ENCODE measurements around the gene EPS8.

EPS8 gene

DNA sequence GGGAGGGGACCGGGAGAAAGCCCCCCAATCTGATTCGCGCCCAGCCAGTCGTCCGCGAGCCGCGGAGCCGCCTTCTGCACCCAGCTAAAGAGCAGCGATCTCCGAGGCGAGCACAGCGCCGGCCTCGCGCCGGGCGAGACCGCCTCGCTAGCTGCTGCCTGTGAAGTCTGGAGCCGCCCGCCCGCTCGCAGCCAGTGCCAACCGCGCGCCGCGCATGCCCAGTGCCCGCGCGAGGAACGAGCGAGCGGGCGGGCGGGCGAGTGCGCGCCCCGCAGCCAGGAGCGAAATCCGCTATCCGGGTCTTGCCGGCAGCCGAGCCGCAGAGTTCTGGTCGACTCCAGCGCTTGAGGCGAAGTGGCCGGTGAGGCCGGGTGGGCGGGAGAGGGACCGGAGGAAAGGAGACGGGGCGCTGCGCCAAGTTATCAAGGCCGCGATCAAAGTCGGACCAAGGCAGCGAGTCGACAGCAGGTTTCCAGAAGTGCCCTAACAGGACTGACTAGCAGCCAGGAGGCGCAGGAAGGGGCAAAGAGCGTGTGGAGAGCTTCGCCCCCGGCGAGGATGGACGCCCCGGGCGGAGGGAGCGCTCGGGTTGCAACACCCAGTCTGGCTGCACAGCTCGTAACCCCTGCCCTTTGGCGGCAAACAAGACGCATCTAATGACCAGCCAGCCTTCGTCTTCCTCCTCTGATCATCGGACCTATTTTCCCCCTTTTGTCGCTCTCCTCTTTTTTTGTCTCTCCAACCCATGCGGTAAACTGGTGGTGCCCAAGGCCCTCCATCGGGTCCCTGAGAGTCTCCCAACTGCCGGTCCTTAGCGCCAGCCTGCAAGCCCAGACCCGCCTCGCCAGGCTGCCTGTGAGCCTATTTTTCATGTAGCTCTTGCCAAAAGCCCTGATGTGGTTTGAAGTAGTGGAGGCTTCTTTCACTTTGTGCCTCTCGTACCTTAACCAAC lies at the start of gene EPS8:
Gene EPS8, minus strand, starts transcription at position 169 of the 952 bp plus-strand sequence. CDS start 106,437 bp downstream, outside the sequence.
- peak; percentile 76 for DNase-seq

DNA sequence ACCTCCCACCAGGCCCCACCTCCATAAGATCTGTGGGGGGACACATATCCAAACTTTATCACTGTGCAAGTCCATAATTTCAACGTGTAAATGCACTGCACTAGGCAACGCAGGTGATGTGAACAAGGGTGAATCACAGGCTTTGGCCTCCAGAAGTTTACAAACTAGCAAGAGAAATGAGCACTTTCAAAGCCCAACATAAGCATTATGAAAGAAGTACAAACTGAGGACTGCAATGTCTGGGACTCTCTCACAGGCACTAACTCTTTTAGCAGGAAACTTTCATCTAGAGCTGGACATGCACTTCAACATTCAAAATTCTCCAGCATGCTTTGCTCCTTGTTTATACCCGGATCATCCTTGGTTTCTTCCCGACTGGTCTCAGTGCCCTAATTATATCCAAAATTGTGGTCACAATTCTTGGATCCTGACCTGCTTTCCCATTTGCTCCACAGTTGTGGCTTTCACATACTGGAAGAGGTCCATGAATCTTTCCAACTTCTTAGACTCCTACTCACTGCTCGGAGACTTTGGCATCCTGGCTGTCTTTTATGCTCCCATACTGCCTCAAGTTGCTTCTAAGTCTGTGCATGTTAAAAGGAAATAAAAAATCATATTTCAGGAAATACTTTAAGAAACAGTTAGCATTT lies 48.1 kb upstream of the EPS8 start:
- no peak for DNase-seq

DNA sequence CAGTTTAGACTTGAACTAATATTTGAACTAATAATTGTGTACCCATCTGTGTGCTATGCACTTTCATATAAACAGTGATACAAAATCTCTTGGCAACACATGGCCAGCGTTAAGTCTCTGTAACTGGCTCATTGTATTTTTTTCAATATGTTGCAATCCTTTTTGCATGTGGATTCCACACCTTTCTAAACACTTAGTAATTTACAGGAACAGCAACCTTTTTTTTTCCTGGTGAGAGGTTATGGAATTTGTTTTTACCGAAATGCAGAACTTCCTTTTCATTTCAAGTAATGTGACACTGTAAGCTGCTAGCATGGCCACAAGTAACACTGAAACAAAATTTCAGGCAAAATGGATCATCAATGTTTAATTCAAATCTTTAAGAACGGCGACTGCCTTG lies 45.4 kb upstream of the EPS8 start:
- DNase-seq, result no peak

DNA sequence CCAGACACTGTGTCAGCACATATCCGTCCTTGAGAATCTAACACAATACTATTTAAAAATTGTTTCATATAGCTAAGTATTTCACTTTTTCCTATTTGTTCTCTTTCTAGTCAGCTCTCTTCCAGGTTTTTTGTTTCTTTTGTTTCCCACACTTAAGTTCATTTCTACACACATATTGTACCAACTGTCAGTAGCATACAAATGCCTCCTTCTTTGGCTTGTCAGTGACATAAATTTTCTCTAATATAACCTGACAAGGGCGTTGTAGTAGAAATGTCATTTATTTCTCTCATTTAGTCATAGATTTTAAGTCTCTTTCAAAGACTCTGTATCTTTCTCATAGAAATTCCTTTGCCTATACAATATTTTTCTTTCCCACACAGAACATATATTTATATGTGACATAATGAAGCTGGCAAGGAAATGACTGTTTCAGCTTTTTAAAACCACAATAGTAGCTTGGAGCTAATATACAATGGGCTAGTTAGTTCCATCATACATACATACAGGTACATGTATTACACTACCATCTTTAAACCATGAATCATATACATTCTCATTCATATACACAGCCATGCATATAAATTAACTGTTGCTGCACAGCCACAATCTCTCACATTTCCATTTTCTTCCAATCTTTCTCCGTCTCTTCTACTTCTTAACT lies 42.3 kb upstream of the EPS8 start:
- no peak for DNase-seq

DNA sequence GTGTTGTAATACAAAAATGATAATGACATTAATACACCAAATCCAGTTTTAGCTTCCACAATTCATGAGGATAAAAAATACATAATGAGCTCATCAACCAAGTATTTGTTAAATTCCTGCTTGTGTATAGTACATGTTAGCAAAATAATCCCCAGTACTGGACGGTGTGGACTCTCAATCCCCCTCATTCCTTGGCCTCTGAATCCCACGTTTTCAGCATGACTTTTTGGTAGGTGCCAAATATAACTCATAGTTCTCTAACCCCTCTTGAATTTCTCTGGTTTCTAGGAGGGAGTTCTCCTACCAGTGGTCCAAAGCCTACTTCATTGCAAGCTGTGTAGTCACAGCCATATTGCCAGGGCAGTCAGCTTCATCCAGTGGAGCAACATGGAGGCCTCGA lies 41.4 kb upstream of the EPS8 start:
- DNase-seq, result no peak

DNA sequence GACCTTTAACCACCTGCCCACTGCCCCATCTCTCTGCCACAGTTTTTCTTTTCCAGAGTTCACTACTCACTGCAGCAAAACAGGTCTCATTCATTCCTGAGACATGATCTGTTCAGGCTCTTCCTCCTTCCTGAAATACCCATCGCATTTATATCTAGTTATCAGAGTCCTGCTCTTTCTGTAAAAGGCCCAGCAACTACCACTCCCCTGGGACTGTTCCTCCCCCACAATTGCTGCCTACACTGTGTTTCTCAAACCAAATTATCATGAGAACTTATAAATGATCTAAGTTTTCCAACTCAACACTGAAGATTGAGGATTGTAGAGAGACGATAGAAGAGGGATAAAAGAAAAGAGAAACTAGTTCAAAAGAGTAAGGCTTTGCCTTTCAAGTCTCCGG lies 40.8 kb upstream of the EPS8 start:
- no peak for DNase-seq

DNA sequence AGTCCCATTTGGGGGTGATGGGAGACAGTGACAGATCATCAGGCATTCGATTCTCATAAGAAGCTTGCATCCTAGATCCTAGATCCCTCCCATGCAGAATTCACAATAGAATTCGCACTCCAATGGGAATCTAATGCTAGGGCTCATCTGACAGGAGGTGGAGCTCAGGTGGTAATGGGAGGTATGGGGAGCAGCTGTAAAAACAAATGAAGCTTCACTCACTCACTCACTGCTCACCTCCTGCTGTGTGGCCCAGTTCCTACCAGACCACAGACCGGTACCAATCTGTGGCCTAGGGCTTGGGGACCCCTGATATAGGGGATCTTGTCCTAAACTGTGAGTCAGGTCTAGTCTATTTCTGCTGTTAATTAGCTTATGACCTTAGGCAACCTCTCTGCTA lies 40.1 kb upstream of the EPS8 start:
- DNase-seq, result no peak

DNA sequence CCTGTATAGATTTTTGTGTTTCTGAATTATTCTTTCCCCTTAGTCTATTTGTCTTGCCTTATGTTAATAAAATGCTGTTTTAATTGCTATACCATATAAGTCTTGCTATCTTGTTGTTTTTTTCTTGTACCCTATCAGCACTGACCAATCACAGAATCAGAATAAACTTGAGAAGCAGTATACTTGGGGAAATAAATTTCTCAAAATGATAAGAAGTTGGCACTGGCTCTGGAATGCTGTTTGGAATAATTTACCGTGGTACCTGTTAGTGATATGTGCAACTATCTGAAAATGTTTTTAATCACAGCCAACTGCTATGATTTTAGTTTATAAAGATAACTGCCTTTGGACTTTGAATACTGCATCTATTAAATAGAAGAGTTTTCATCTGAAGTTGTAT lies 37.9 kb upstream of the EPS8 start:
- no peak for DNase-seq

DNA sequence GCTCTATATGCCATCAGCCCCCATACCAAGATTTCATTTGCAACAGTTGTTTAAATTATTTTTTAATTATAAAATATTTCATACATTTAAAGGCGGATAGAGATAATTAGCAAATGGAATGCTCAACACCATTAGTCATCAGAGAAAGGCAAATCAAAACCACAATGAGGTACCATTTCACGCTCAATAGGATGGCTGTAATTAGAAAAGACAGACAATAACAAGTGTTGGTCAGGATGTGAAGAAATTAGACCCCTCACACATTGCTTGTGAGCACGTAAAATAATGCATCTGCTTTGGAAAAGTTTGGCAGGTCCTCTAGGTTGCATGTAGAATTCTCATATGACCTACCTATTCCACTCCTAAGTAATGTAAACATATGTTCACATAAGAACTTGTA lies 35.3 kb upstream of the EPS8 start:
- DNase-seq, result no peak

DNA sequence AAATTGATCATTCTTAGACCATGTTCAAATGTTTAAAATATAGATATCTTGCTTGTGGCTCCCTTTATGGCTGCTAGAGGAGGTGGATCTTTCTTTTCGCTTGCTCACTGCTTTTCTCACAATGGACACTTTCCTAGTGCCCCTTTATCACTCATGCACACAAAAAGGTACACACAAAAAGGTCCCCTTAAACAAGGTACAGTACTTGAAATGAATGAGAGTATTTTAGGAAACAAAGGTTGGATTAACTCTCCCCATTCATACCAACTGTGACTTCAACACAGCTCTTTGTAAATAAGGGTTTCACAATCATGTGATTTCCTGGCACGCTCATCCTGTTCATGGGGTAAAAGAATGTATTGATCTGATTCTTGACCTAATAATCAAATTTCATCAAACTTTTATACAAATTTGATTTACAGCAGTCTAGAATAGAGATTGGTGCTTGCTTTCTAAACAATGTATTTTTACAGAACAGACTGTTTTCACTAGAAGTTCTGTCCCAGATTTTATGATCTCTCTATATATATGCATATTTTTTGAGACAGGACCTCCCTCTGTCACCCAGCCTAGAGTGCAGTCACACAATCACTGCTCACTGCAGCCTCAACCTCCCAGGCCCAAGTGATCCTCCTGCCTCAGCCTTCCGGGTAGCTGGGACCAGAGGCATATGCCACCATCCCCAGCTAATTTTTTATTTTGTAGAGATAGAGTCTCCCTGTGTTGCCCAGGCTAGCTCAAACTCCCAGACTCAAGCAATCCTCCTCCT lies 34.4 kb upstream of the EPS8 start:
- DNase-seq, result no peak

DNA sequence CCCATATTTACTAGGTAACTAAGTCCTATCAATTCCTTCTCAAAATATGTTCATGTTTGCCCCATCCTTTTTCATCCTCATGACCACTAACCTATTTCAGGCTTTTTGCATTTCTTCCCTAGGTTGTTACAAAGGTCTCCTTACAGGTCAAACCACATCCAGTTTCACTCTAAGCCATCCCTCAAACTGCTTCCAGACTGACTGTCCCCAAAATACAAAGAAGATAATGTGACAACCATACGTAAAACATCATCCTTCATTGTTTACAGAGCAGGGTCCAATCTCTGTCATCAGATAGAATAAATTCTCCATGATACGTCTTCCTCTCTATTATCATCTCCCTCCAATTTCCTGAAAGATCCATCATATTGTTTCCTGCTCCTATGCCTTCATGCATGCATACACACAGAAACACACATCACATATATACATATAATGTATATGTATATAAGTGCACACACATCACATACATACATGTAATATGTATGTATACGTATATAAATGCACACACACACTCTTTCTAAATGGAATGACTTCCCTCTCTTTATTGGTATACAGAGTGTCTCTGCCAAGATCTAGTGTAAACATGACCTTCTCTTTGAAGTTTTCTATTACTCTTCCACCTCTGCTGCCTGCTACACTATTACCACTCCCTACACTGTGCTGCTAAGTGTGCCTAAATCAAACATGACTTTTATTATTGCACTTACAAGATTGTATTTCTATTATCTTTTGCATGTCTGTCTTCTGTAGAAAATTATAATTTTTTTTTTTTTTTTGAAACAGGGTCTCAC lies 30.7 kb upstream of the EPS8 start:
- DNase-seq, result no peak

DNA sequence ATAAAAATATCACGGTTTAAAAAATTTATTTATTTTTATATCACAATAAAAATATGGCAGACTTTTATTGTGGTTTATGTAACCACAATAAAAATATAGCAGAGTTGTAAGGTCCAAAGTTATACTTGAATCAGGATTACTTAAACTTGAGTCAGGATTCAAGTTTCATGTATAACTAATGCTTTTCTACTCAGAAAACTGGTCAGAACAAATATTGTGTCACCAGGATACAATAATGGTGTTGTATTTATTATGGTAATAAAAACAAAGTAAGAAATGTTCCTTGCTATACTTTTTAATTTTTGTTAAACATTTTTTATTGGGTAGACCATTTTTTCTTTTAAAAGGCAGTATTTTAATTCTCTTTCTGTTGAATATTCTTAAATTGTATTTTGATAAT lies 29.2 kb upstream of the EPS8 start:
- DNase-seq, result no peak

DNA sequence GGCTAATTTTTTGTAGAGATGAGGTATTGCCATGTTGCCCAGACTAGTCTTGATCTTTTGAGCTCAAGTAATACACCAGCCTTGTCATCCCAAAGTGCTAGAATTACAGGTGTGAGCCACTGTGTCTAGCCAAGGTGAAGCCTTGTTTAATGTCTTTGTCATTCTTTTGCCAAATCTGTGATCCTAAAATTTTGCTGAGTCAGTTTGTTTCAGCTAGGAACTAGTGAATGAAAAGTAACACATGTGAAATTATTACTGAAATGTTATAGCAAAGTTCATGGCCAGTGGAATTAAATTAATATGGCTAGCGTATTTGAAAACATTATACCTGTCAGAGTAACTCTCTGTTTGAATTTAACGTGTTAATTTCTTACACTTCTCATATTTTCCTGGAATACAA lies 26.5 kb upstream of the EPS8 start:
- no peak for DNase-seq

DNA sequence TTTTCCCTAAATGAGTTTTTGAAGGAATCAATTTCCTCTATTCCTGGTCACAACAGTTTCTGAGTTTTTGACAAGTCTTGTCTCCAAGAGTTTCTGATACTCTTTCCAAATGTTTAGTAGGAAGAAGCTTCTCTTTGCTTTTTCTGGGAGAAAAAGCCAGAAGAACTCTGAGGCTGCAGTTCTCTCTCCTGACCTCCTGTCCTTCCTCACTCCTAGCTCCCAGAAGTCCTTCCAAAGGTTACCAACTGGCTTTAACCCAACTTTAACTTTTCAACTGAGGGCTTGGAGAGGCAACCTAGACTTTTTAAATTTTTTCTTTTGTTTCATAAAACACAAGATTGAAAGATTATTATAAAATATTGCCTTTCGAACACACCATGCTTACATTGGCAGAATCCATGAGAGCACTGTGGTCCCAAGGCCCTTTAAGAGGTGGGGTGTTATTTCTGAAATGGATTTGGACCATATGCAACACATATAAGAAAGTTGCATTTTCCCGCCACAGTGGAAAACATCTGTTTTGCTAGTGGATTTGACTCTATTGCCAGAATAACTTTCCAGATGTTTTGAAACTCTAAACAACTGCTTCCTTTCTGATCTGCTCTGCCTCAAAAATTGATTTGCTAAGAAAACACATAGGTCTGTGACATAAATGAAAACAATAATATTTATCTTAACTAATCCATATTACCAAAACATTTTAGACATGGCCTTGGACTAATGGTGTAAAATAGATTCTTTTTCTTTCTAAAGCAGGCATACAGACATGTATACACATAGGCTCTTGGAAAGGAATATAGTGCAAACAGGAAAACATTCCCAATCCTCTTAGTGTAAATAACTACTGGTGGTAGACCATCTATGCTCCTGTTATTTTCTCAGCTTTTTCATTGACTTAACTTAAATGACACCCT lies 22.3 kb upstream of the EPS8 start:
- DNase-seq, result no peak

DNA sequence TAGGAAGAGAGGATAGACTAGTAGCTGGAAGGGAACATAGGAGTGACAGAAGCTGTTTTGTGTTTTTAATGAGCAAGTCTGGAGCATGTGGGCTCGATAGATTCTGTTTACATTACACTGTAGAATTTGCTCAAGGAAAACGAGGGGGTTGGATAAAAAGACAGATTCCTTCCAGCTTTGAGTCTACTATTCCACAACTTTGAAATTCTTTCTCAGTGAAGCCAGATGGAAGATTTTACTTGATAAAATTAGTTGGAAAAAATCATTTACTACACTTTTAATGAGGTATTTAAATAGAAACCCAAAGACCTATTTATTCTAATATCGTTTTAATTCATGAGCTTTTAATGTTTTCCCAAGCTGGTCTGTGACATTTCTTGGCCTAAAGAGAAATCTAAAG lies 19.5 kb upstream of the EPS8 start:
- no peak for DNase-seq

DNA sequence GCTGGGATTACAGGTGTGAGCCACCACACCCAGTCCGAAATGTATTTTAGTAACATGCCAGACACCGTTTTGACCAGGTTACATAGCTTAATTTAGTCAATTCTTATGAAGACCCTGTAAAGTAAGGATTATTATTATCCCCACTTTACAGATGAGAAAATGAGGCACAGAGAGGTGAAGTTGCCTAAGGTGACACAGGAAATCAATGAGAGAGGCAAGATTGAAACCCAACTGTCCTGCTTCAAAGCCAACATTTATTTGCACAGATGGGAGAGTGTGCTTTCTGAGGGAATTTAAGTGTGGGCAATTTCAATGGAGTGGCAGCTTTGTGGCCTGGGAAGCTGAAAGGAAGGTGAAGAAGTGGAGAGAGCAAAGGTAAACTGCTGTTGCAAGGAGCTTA lies 19.1 kb upstream of the EPS8 start:
- DNase-seq, result no peak

DNA sequence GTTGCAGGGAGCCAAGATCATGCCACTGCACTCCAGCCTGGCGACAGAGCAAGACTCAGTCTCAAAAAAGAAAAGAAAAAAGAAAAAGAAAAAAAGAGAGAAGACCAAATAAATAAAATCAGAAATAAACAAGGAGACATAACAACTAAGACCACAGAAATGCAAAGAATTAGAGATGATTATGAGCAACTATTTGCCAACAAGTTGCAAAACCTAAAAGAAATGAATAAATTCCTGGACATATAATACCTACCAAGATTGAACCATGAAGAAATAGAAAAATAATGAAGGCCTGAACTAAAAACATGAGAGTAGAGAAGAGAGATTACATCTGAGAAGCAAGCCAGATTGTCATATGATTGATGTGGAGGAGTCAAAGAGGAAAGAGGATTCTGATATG lies 17.6 kb upstream of the EPS8 start:
- DNase-seq, result no peak

DNA sequence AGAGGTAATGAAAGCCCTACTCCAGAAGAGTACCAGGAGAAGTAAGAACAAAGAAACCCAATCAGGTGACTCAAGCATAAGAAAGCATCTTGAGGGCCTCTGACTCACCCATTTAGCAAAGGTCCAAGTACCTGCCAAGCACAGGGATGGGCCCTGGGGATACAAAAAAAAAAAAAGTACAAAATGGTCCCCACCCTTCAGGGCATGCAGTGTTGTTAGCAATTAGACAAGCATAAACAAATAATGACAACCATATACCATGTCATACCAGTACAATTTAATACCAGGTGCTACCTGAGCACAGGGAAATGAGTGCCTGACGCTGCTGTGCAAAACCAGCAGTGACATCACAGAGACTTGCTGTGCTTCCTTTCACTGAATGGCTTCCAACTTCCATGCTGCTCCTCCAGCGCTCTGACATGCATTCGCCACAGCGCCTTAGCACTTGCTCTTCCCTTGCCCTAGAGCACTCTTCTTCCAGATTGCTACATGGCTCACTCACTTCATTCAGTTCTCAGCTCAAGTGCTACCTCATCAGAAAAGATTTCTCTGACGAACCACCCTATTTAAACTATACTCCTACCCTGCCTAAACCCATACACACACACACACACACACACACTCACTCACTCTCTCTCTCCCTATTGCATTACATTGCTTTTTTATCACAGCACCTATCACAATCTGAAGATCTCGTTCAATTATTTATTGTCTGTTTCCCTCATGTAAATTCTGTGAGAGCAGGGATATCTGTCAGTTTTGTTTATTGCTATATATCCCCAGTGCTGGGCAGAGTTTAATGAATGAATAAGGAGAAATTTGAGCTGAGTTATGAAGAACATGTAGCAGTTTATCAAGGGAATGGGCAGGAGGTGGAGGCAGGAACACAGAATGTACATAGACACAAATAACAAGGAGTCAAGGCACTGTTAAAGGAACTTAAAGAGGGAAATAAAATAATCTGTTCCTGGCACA lies 12.9 kb upstream of the EPS8 start:
- no peak for DNase-seq

DNA sequence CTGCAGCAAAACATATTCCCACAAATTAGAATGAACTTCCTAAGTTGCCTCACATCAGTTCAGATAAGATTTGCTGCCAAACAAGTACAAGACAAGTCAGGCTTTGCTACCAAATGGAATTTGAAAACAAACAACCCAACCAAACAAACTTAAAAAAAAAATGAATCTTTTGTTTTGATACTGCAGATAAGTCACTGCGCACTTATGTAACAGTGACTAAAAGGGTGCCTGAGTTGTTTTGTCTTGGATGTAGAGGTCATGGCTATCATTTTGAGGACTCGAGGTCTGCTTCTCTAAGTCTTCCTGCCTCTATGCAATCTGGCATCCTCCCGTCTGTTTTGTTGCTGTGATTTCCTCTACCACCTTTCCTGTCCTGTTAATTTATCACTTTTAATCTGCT lies 11.1 kb upstream of the EPS8 start:
- no peak for DNase-seq

DNA sequence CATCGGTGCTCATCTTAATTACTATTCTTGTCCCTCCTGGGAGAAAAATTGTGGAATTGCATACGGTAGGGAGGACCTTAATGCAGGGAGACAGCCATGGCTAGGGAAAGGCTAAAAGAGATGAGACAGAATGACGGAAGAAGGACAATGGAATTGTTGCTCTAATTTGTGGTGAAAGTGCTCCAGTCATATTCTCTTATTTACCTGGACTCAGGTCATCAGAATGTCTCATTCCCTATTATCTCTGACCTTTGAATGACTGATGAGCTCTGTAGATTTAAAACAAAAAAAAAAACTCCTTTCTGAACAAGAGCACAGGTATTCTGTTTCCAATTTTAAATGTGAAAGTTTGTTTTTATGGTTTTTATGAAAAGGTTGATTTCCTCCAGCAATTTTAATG lies 8.6 kb upstream of the EPS8 start:
- DNase-seq, result no peak

All from activated T-cell treated with anti-CD3 and anti-CD28 coated beads for 4 hours (primary cell).